GM20431 (cell line): ENCODE measurements around the gene KAZN.

Experiments used
- in situ Hi-C: fragments of 300-500 bp; cut with MseI, MboI; formaldehyde crosslinking; loops from one replicate; pipeline ENCODE4 v1.15.0; 2020; ENCODE audit warnings: low sequenced_read_pairs; ENCODE audit not compliant: unreplicated experiment

KAZN gene

DNA sequence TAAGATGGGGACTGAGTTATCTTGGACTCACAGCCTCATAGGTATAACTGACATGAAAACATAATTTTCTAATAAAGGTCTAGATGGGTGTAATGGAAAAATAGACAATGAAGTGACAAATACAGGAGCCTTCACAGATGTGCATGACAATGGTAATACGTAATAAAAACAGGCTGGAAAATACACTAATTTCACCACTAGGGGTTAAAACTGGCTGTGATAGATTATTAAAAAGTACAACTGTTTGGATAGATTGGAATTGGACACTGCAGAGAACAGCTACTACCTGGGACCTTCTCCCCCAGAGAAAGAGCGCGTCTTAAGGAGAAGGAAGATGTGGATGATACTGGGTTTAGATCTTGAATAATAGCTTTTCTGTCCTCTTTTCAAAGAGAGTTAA is 9.8 kb downstream of the KAZN start:
- in situ Hi-C loops: no loop called here

DNA sequence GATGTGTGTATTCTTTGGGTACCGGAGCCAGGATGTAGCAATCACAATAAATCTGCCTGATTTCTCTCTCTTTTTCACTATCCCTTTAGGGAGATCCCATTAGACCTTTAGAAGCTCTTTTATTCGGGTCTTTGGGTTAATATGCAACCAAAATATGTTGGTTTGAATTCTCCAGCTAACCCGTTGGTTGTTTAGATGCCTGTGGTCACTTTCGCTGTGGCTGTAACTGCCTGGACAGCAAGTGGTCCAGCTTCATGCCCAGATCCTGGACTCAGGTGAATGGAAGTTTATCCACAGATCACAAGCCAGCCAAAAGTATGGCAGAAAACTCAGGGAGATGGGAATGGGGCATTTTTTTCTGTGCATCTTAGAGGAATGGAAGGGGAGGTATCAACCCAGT is 12.3 kb downstream of the KAZN start:
- in situ Hi-C loops: no loop called here

DNA sequence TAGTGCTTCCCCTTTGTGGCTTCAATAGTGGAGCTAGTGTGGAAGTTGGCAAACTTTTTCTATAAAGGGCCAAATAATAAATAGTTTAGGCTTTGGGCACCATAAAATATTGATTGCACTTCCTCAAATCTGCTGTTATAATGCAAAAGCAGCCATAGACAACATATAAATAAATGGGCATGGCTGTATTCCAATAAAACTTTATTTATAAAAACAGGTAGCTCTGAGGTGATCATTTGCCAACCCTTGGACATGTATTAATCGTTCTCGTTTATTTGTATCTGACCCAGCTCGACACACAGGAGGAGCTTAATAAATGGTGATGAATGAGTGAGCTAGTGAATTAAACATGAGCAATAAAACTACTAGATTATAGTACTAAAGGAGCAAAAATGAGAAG is 13.3 kb downstream of the KAZN start:
- in situ Hi-C loops: no loop called here

DNA sequence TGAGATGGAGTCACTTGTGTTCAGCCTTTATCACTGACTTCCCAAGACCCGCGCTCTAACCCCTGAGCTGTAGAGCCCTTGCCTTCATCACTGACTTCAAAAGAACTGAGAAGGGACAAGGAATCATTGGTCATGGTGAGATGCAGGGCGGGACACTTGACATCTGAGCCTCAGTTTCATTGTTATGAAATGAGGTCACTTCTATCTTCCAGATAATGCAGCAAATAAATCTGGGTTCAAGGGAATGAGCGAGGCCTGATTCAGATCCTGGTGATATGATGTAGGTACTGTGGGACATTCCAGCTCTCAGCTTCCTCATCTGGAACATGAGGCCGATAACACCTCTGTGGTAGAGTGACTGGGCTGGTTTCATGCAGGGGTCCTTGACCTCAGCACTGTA is 13.8 kb downstream of the KAZN start:
- in situ Hi-C loops: no loop called here

DNA sequence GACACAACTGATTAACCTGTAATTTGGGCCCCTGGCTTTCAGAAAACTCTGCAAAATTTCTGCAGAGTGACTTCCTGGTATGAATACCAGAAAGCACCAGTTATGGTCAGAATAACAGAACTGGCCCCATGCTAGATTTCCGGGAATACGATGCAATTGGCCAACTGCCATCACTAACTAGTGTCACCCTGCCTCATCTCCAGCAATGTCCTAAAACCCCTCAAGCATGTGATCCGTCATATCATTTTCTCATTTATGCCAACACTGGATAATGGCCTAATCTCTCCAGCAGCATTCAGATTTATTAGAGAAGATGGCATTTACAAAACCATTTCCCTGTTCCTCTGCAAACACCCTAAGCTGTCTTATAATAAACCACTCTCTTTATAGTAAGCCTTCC is 15.4 kb downstream of the KAZN start:
- in situ Hi-C loops: no loop called here

DNA sequence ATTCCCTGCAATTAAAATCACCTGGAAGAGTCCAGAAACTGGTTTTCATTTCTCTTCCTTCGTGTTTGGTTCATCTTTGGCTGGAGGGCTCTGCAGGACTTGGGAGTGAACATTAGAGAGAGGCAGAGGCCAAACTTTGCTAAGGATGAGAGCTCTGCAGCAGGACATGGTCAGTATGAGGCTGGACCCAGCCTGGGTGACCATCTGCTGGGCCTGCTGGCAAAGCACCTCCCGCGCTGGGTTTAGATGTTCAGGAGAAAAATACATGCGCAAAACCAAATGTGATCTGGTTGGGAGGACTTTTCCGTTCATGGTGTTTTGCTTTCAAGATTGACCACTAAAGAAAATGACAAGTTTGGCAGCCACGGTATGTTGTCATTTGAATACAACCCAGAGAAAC is 15.9 kb downstream of the KAZN start:
- in situ Hi-C loops: no loop called here

DNA sequence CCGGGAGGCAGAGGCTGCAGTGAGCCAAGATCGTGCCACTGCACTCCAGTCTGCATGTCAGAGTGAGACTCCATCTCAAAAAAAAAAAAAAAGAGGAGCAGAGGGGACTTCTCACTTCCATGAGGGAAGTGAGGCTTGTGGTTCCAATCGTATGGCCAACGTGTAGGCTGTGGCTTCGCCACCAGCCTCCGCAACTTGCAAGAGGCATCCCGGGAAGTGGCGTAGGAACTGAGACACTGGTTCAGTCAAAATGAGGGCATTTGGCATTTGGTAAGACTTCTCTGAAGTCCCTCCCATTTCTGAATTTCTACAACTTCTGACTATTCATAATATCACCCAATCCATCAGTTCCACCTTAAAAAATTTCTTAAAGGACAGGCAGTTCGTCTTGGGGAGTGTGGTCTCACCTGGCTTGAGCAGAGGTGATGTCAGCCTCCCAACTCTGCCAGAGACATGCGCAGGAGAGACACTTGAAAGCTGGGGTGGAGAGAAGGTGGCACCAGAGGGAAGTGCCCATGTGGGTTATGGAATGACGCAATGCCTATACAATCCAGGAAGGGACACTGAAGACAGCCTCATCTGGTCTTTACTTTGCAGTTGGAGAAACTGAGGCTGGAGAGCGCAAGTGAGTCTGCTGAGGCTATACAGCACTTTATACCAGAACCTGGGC is 17.2 kb downstream of the KAZN start:
- in situ Hi-C loops: no loop called here

DNA sequence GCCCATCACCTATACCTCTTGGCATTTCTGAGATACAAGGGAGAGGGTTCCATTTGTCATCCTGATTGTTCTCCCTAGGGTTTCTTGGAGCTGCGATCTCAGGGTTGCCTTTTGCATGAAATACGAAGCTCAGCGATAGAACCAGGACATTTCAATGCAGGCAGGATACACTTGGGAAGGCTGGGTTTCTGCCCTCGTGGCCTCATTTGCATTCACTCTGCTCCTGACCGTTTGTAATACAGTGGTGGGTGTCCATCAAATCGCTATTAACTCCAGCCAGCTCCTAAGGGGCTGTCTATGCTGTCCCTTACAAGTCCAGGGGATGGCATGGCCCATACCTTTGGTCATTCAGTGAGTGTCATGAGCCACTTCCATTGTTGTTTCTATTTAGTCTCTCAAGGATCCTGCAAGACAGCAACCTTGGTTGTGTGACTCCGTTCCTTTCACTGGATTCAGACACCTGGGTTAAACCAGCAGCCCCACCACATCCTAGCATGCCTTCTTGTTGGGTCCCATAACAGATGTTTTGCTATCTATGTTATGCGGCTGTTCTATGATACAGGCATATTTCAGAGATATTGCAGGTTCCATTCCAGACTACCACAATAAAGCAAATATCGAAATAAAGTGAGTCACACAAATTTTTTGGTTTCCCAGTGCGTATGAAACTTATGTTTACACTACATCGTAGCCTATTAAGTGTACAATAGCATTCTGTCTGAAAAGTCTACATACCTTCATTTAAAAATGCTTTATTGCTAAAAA is 18.3 kb downstream of the KAZN start:
- in situ Hi-C loops: no loop called here

DNA sequence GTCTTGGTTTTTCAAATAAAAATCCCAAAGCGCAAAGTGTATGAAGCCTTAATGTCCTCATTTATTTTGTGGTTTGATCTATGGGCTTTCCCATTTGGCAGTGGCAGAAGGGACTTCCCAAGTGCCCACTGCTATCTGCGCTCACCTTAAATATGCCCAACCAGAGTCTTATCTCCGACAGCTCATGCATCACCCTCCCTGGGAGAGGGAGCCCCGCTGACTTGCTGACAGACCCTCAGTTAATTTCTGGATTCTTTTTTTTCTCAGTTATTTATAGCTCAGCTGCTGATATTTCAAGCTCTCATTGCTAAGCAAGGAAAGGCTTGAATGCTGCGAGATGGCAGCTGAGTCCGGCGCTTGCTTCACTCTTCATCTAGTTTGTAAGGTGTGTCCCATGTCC is 19.3 kb downstream of the KAZN start:
- in situ Hi-C loops: no loop called here

DNA sequence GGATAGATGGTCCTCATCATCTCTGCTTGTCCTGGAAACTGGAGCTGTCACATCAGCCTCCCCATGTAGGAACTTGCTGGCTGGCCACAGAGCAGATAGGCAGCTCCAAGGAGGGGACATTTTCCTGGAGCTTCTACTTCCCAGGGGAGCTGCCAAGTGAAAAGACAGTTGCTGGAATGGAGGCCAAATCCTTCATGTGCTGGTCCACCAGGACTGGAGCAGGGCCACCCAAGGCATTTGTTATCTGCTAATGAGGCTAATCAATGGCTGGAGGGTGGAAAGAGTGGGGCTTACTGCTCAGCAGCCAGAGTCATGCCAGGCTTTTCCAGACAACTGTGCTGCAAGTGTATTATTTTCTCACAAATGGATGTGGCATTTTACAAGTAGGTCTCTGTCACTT is 22.5 kb downstream of the KAZN start:
- in situ Hi-C loops: no loop called here

DNA sequence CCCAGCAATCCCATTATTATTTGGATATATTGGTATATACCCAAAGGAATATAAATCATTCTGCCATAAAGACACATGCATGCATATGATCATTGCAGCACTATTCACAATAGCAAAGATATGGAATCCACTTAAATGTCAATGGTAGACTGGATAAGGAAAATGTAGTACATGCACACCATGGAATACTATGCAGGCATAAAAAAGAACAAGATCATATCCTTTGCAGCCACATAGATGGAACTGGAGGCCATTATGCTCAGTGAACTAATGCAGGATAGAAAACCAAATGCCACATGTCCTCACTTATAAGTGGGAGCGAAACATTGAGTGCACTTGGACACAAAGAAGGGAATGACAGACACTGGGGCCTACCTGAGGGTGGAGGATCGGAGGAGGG is 24.6 kb downstream of the KAZN start:
- in situ Hi-C loops: no loop called here

DNA sequence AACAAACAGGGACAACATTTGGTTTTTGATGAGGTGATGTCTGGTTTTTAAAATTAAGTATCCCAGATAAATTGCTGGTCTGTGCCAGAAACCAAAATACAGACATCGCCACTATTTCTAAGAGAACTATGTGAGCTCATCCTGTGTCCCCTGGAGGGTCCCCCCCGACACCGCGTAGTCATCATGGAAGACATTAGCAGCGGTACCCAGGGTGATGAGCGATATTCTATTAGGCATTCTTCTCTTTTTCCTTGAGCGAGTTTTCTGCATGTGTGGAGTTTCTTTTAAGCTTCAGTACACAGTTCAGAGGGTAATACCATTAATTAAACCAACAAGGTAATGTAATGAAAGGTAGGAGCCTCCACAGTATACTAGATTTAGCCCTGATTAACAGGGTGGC is 26.5 kb downstream of the KAZN start:
- in situ Hi-C loops: no loop called here

DNA sequence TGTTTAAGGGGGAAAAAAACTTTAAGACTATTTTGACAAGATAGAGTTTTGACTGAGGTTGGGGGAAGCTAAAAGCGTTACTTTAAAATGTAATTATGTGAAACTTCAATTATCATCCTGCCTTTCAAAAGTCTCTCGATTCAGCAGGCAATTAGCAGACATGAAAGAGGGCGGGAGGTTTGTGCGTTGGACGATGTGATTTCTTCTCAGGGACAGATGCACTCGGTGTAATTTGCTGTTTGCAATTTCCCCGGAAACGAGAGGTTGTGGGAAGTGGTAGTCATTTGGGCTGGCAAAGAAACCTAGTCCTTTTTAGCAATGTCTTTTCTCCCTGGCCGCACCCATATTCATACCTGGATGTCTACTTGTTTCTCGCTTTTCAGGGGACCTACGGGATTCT is 27.1 kb downstream of the KAZN start:
- in situ Hi-C loops: no loop called here

DNA sequence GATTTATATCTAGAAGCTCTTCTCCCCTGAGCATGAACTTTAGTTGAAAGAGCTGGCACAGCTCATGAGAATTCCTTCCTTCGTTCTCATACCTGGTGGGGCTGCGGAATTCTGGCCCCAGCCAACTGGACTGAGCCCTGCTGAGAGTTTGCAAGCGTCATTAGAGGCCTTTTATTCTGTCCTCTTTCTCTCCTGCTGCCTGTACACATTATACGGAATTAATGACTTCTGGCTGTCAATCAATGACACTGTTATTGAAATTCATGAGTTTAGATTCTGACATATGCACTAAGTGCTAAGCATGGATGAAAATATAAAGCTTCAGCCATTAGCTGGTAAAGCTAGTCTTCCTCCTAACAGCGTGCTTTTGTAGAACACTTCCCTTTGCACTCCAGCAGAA is 27.5 kb downstream of the KAZN start:
- in situ Hi-C loops: no loop called here

DNA sequence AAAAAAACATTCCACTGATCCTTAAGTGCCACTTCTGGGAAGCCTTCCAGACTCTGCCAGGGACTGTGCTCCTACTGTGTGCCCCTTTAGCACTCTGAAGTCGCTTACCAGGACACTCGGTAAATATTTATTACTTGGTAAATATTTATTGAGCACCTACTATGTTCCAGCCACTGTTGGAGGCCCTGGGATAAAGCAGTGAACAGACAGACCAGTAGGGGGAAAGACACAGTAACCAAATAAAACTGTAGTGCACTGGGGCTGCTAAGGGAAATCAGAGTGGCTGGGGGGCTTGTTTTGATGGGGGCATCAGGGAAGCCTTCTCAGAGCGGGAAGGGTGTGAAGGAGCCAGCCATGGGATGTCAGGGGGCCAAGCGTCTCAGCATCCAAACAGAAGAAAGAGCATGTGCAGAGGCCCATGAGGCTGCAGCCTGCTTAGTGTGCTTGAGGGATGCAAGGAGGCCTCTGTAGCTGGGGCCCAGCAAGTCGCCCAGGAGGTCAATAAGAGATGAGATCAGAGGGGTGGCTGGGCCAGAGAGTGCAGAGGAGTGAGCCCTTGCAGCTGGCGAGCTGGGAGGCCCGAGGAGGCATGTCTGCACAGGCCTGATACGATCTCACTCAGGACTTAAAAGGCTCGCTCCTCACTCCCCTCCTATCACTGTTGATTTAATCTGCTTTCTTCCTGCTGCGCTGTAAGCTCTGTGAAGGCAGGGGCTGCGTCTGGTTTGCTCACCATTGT is 28.6 kb downstream of the KAZN start:
- in situ Hi-C loops: no loop called here

DNA sequence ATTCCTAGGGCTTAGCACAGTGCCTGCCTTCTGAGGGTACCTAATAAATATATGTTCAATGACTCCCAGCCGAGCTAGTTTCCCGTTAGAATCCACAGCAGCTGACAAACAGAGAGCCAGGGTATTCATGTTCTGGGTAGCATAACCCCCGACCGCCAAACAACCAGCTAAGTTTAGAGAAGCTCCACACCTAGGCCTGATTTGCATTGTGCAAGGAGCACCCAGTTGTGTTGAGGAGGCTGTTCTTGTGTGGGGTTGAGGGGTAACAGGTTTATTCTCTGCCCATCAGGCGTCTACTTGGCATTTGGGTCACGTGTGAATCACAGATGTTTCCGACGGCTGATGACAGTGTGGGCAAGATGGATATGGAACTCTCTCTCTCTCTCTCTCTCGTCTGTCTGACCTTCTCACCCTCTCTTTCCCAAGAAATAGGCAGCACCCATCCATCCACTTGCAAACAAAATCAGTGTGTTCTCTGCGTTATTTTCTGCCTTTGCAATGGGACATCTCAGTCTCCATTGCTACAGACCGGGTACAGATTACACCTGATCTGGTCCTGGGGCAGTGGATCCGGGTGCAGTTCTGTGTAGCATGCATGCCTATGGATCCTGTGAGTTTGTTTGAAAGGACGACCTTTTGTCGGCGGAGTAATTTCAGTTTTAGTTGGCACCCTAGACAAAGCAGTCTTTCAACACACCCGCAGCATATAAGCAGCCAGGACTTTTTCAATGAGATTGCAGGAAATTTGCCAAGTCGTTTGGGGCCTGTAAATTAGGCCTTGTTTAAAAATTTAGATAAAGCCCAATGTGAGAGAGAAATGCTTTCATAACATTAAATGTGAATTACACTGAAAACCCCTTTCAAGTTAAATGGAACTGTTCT is 29.4 kb downstream of the KAZN start:
- in situ Hi-C loops: no loop called here

DNA sequence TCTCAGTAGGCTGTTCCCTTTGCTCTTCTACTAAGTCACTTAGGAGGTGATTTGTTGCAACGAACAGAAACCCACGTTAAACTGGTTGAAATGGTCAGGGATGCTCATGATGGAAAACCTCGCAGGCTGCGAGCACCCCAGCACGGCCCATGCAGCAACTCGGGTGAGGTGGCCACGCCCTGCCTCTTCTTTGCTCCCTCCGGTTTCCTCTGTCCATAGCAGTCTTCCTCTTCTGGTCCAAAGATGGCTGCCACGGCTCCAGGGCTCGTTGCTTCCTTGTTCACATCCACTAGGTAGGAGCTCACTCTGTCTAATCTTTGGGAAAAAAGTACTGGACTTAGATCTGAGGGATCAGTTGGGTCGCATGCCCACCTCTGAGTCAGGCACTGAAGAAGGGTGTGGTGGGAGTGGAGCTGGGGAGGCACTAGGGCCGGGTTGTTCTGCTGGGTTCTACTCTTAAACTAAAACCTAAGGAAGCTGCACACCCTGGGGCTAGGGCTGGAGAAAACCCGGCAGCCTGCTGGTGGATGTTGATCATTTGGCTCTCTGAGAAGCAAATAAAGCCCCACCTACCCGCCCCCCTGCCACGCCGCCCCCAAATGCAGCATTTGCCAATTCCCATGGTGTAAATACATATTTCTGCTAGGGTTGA is 31.0 kb downstream of the KAZN start:
- in situ Hi-C loops: no loop called here

DNA sequence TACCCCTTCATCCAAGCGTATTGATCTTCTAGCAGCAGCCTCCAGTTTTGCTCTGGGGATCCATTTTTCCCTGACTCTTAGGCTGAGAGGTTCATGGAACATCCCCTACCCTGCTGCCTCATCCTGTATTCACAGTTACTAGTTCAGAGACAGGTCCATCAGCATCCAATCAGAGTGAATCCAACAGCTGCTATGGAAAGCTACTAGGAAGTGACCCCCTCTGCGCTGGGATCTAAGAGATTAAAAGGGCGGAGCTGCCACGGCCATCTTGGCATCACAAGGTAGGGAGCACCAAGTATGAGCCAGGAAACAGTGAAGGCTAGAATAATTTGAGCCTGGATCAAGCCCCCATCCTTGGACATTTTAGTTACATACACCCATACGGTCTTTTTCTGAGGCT is 32.5 kb downstream of the KAZN start:
- in situ Hi-C loops: no loop called here

DNA sequence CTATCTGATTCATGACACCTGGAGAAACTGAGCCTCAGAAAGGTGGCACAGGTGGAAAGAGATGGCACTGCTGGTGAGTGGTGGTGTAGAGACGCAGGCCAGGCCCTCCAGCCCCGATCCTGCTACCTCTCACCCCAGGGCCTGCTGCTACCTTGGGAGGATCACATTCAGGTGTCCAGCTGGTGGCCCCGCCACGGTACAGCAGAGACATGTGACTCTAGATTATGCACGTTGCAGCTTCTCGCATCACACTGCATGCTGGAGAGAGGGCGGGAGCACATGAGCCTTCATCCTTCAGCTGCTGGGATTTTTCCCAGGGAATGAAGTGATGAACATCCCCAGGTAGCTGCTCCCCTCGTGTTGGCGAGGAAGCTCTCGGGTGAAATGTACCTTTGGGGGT is 32.9 kb downstream of the KAZN start:
- in situ Hi-C loops: no loop called here

DNA sequence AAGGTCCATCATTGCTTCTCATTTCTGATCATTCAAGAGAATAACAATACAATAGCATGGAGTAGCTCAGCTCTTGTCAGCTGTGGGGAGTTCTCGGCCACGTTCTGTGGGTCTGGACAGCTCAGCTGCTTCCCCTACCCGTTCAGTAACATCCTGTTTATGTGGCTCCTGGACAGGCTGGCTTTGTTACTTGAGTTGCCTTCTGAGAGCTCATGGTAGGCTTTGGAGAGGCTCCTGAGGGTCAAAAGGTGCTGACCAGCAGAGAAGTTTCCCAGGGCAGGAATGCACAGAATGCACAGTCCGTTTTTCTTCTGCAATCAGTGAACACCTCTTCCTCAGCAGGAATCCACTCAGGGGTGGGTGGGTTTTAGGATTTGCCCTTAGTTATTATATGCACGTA is 36.0 kb downstream of the KAZN start:
- in situ Hi-C loops: no loop called here
